T follicular helper cell (primary cell): Measurements from ENCODE around the gene SRA1.
A peak's percentile ranks its signal among the peaks of the same experiment; 100 is the strongest.
"Not testable (repeated sequence)": the region's sequence is repeated elsewhere in the genome, so short reads cannot be mapped to it uniquely, and the experiment has no call there.

Experiments
- DNase-seq: peaks from one replicate; pipeline ENCODE4 v3.0.0-alpha.2; 2020; ENCODE audit warnings: low read depth
- total RNA-seq, 2 experiments: gene quantifications; one replicate each; lab custom pipeline; 2026; lab: John Stamatoyannopoulos, UW

Gene SRA1
- 32.2 to 70.5 reads per million in 2 experiments for total RNA-seq

- peak; percentile 73 for DNase-seq
These were observed at the start of gene SRA1 for GRCh38 chr5:140557136-140557805. Gene SRA1, minus strand, starts transcription at chr5:140557473. Its CDS starts 21 bp downstream, at chr5:140557452.

GRCh38 chr5:140607031-140607430 lies 49.8 kb upstream of the SRA1 start:
- no peak for DNase-seq

- DNase-seq = no peak
These were observed 48.6 kb upstream of the SRA1 start for GRCh38 chr5:140605879-140606278.

- no peak for DNase-seq
These were observed 46.5 kb upstream of the SRA1 start for GRCh38 chr5:140603734-140604133.

- not testable (repeated sequence) for DNase-seq
These were observed 46.1 kb upstream of the SRA1 start for GRCh38 chr5:140603446-140603698.

DNA sequence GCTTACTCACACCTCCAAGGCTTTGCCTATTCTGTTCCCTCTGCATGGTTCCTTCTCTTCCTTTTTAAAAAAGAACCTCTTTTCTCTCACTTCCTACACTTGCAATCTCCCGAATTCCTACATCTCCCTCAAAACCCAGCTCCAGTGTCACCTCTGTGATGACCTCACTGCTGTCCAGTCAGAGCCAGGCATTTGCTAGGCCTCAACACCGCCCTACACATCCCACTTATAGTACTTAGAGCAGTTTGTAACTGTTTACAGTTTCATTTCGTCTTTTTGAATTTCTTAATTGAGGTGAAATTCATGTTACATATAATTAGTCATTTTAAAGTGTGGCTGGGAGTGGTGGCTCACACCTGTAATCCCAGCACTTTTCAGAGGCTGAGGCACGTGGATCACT lies 44.9 kb upstream of the SRA1 start:
- DNase-seq = no peak

DNA sequence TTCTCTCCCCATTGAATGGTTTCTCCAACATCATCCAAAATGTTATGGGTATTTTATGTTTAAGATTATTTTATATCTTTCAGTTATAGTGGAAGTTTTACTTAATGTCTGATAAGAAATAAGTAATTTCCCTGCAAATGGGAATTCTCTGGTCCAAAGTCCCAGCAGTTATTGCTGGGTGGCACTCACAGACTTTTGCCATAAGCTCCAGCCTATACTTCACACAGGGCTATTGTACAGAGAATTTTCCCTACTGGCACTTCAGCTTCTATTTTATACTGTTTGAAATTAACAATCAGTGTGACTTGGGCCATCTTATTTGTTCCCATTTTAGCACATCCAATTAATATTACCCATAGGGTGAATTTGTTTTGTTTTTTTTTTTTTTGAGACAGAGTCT lies 42.8 kb upstream of the SRA1 start:
- no peak for DNase-seq

DNA sequence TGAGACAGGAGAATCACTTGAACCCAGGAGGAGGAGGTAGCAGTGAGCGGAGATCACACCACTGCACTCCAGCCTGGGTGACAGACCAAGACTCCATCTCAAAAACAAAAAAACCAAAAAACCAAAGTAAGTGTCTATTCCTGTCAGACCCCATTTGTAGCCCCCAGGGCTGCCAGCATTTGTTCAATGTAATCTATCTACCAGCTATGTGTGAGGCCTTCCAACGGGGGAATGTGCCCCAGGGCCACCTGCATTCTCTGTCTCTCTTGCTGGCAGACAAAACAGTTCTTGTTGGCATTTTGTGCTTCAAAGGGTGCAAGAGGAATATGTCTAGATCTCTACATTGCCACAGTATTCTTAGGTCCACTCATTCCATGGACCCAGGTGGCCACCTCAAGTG lies 41.6 kb upstream of the SRA1 start:
- no peak for DNase-seq

DNA sequence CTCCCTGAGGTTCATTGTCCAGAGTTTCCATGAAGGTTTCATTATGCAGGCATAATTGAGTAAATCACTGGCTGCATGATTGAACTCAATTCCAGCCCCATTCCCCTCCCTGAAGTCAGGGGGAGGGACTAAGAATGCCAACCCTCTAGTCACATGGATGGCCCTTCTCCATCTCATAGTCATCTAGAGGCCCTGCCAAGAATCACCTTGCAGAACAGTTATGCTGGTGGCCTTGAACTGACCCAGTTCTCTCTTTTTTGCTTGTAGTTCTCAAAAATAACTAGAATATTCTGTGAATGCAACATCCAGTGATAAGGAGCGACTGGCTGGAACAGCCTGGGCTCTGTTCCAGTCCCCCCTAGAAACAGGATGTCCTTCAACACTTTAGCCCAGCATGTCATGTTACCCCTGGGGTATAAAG lies 39.1 kb upstream of the SRA1 start:
- no peak for DNase-seq

- DNase-seq = no peak
These were observed 38.4 kb upstream of the SRA1 start for GRCh38 chr5:140595538-140596300.

GRCh38 chr5:140594169-140594568 lies 36.9 kb upstream of the SRA1 start:
- no peak for DNase-seq

DNA sequence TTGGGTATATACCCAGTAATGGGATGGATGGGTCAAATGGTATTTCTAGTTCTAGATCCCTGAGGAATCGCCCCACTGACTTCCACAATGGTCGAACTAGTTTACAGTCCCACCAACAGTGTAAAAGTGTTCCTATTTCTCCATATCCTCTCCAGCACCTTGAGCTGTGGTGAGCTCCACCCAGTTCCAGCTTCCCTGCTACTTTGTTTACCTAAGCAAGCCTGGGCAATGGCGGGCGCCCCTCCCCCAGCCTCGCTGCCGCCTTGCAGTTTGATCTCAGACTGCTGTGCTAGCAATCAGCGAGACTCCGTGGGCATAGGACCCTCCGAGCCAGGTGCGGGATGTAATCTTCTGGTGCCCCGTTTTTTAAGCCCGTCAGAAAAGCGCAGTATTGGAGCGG lies 35.8 kb upstream of the SRA1 start:
- DNase-seq = not testable (repeated sequence)

DNA sequence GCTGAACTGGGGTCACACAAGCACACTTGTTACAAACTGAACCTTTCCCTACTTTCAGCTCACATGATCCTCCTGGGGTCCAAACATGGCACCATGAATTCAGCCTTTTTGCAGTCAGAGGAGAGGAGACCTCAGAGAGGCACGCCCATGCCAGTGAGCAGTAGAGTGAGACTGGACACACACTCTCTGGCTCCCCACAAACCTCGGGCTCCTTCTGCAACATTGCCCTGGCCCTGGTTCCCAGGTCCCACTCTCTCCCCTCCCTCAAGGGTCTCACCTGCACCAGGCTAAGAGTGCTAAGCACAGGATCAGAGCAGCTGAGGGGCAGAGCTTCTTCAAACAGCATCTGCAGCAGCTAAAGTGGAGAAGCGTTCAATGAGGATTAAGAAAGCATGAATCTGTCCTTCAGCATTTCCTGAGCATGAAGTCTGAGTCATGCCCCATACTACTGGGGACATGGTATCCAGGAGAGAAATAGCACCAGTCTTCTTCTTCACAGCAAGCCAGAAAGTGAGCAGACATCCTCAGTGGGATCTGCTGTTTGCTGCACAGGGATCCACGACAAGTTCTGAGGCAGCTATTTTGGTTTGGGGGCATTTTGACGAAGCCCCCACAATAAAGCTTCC lies 34.6 kb upstream of the SRA1 start:
- DNase-seq = no peak

GRCh38 chr5:140590861-140591260 lies 33.6 kb upstream of the SRA1 start:
- no peak for DNase-seq

DNA sequence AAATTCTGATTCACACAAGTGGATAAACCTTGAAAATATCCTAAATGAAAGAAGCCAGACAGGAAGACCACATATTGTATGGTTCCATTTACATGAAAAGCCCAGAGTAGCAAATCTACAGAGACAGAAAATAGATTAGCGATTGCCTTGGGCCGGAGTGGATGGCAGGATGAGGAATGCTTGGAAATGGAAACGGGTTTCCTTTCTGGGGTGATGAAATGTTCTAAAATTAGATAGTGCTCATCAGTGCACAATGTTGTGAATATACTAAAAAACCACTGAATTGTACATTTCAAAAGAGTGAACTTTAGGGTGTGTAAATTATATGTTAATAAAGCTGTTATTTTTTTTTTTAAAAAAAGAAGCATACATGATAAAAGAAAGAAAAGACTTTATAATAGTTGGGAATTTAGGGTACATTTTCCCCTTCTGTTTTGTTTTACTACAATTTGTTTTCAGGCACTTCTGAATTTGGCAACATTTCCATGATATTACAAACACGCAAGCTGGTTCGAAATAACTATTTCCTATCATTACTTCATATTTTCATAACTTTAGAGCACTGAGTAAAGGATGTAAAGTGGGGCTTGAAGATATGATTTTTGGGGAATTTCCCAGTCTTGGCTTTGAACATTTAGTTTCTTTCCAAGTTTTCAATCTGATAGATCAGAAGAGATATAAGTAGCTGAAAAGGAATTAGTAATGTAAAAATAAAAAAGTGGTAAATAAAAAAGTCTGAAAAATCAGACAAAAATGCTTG lies 31.2 kb upstream of the SRA1 start:
- no peak for DNase-seq

DNA sequence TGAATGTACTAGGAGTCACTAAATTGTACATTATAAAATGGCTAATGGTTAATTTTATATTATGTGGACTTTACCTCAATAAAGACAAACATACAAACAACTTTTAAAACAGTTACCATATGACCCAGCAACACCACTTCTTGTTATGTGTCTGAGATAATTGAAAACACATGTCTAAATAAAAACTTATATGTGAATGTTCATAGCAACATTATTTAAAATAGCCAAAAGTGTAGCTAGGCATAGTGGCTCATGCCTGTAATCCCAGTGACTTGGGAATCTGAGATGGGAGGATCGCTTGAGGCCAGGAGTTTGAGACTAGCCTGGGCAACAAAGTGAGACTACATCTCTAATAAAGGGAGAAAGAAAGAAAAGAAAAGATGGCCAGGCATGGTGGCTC lies 30.2 kb upstream of the SRA1 start:
- no peak for DNase-seq

GRCh38 chr5:140579188-140579747 lies 22.0 kb upstream of the SRA1 start:
- DNase-seq = not testable (repeated sequence)

DNA sequence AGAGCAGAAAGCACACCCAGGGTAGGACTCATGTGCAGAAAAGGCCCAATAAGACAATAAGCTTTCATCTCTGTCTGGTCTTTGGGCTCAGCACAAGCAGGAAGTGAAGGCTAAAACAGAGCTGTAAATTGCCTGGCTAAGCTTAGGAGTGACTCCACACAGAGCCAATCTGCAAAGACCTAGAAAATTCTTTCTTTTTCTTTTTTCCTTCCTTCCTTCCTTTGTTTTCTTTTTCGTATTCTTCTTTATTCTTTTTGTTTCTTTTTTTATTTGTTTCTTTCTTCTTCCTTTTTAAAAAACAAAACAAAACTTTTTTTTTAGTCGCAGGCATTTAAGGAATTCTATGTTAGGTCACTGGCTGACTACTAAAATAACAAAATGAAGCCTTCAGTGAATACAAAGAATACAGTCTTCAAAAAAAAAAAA lies 19.5 kb upstream of the SRA1 start:
- DNase-seq = no peak

GRCh38 chr5:140575309-140575708 lies 18.0 kb upstream of the SRA1 start:
- no peak for DNase-seq

DNA sequence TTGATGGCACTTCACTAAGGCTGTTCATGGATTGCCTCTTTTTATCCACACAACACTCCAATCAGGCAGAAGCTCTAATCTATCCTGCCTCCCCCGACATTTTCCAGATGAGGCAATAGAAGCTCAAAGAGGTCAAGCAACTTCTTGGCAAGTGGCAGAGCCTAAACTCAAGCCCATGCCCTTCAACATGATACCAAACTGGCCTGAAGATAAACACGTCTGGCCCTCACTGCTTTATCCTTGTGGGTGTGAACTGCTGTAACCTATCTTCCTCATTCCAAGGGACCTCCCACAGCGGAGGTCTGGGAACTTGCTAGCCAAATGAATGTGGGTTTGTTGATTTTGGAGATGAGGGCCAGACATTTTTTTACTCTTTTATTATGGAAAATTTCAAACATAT lies 16.9 kb upstream of the SRA1 start:
- no peak for DNase-seq

DNA sequence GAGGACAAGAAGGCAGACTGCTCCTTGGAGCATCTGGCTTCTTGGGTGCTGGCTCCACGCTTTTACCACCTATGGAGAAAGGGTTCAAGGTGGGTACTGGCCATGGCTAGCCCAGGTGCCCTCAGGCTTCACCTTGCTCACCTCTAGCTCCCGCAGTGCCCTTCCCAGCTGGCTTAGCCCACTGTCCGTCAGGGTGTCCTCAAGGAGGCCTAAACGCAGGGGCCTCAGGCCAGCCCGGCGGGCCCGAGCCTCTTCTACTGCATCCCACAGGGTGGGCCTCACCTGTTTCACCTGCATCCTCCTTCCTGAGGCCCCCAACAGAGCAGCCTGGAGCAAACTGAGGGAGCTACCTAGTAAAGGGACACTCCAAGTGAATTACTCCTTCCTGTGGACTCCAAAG lies 16.4 kb upstream of the SRA1 start:
- DNase-seq = no peak

GRCh38 chr5:140571105-140571504 lies 13.8 kb upstream of the SRA1 start:
- DNase-seq = no peak
